IgD-negative memory B cell (primary cell): ENCODE measurements around the gene SNCAIP. TPM values are rescaled to one million over a fixed set of nuclear protein-coding genes. Genes with fewer than 3 reads are reported as not detected.

Source experiments
- H3K27ac Mint-ChIP-seq, 3 donors: one replicate each; pipeline ENCODE4 v1.8.0; 2020 to 2022; ENCODE audit warnings: mild to moderate bottlenecking in 3 of 3, mixed read lengths in 3 of 3, moderate library complexity in 1 of 3
- H3K27me3 Mint-ChIP-seq: one replicate; pipeline ENCODE4 v1.8.0; 2021; ENCODE audit warnings: mixed read lengths
- H3K36me3 Mint-ChIP-seq: one replicate; pipeline ENCODE4 v1.8.0; 2020; ENCODE audit warnings: mild to moderate bottlenecking, mixed read lengths
- H3K4me1 Mint-ChIP-seq, 3 donors: one replicate each; pipeline ENCODE4 v1.8.0; 2020 to 2022; ENCODE audit warnings: mixed read lengths in 3 of 3, mild to moderate bottlenecking in 1 of 3
- H3K4me3 Mint-ChIP-seq, 4 donors: one replicate each; pipeline ENCODE4 v1.8.0; 2020 to 2022; ENCODE audit warnings: mild to moderate bottlenecking in 4 of 4, mixed read lengths in 4 of 4, moderate library complexity in 3 of 4
- H3K9me3 Mint-ChIP-seq, 3 donors: one replicate each; pipeline ENCODE4 v1.8.0; 2020 to 2021; ENCODE audit warnings: mixed read lengths in 3 of 3, mild to moderate bottlenecking in 1 of 3
- polyA plus RNA-seq: library from polyadenylated mRNA; unstranded; fragments of 300-500 nt; fragmentation: Illumina TruSeq; gene quantifications from one replicate; pipeline ENCODE4 v1.2.3, GENCODE V29; 2021

The SNCAIP gene
- polyA plus RNA-seq, 1 donor from 2014 or later: not detected

DNA sequence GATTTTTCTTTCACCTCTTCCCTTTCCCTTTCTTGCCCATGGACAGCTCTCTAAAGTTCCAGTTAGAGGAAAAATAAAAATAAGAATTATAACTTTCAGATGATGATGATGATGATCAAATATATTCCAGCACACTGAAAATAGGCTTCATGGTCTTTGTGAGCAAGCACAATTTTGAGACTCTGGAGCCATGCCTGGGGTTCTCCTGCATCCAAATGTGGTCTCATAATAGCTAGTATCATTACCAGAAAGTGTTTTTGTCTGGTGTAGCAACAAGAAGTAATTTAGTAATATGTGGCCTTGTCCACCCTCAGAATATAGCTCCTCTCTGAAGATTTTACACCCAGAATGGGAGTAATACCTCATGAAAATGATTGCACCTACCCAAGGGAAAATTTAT is 150.4 kb downstream of the SNCAIP start:
- Mint-ChIP-seq H3K36me3 (no peaks in the 10 kb centered on the region), H3K9me3 (no peaks in the 10 kb centered on the region), H3K4me1 (no peaks in the 10 kb centered on the region), H3K27me3 (peaks cover 1% of the 10 kb centered on the region), H3K27ac (no peak overlapping the region), H3K4me3 (no peak overlapping the region)

DNA sequence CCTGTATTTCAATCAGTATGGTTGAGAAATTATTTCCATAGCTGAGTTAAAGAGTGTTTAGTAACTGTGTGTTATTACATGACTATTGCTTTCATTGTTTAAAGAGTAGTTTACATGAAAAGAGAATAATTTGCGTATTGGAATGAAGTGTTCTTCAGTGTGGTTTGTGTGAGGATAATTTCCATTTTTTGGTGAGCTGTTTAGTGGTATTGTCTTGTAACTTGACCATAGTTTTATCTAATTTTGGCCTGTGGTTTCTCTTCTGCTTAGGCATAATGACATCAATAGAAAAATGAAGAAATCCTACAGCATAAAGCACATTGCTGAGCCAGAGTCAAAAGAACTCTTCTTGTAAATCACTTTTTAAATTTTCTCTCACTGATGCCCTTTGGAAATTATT is 151.2 kb downstream of the SNCAIP start:
- no peaks in the 10 kb centered on the region for H3K4me1 Mint-ChIP-seq
- no peaks in the 10 kb centered on the region for H3K9me3 Mint-ChIP-seq
- no peaks in the 10 kb centered on the region for H3K36me3 Mint-ChIP-seq
- no peak overlapping the region for H3K4me3 Mint-ChIP-seq
- no peak overlapping the region for H3K27ac Mint-ChIP-seq
- H3K27me3 Mint-ChIP-seq: peaks cover 1% of the 10 kb centered on the region

DNA sequence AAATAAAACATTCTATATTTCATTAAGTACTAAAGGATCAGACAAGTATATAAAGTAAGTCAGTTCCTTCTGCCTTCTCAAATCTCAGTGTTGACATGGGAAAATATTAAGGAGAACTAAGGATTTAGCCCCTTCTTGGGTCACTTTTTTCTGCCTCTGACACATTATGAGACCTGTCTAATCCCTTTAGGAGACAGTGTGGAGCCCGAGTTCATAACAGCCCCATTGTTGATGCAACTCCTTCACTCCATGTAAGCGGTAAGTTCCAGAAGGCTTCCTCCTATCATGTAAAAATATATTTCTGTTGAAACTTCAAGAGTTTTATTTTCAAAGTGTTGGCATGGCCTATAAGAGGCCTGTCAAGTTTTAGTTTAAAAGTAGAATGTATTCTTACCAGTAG is 152.2 kb downstream of the SNCAIP start:
- H3K36me3 Mint-ChIP-seq: no peaks in the 10 kb centered on the region
- H3K27ac Mint-ChIP-seq: no peak overlapping the region

GRCh38 chr5:122465031-122465577 is 153.1 kb downstream of the SNCAIP start:
- peaks cover 5% of the 10 kb centered on the region for H3K27me3 Mint-ChIP-seq
- H3K4me3 Mint-ChIP-seq: no peak overlapping the region
- H3K9me3 Mint-ChIP-seq: no peaks in the 10 kb centered on the region
- no peak overlapping the region for H3K27ac Mint-ChIP-seq
- no peaks in the 10 kb centered on the region for H3K36me3 Mint-ChIP-seq
- H3K4me1 Mint-ChIP-seq: no peaks in the 10 kb centered on the region

More for the DNA sequence above, 152.2 kb downstream of the SNCAIP start:
- peaks cover 1% of the 10 kb centered on the region for H3K27me3 Mint-ChIP-seq
- H3K4me1 Mint-ChIP-seq: no peaks in the 10 kb centered on the region
- H3K9me3 Mint-ChIP-seq: no peaks in the 10 kb centered on the region
- no peak overlapping the region for H3K4me3 Mint-ChIP-seq

GRCh38 chr5:122465994-122466393 is 154.0 kb downstream of the SNCAIP start:
- Mint-ChIP-seq H3K27me3 (peaks cover 8% of the 10 kb centered on the region), H3K4me3 (no peak overlapping the region), H3K27ac (no peak overlapping the region), H3K9me3 (no peaks in the 10 kb centered on the region), H3K36me3 (no peaks in the 10 kb centered on the region), H3K4me1 (no peaks in the 10 kb centered on the region)

DNA sequence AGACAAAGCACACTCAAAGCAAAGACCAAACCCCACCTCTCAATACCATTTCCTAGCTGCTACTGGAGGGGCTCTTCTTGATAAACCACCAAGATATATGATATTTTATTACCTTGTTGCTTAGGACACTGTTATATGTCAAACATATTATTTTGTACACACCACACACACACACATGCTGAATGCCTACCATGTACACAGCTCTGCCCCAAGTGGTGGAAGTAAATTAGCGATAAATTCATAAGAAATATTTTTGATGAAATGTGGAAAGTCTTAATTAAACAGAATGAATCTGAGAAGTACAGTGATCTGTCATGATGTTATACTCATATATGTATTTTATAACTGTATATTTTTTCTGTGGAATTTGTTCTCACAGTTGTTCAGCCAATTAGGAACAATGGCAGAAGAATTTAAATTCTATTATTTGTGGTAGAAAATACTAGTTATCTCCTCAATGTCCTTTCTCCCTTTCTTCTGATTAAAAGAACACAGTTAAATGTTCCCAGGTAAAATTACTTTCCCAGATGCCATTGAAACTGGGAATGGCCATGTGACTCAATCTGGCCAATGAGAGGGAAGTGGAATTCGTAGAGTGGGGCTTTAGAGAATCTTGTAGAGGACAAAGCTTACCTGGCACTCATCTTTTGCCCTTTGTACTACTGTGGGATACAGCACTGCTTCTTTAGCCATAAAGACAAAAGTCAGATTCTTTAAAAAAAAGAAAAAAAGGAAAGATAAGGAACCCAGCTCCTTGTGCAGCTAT is 156.5 kb downstream of the SNCAIP start:
- peaks cover 12% of the 10 kb centered on the region for H3K27me3 Mint-ChIP-seq
- no peaks in the 10 kb centered on the region for H3K36me3 Mint-ChIP-seq
- H3K4me1 Mint-ChIP-seq: no peaks in the 10 kb centered on the region
- H3K4me3 Mint-ChIP-seq: no peak overlapping the region
- H3K27ac Mint-ChIP-seq: no peak overlapping the region
- H3K9me3 Mint-ChIP-seq: no peaks in the 10 kb centered on the region

- Mint-ChIP-seq H3K4me1 (no peaks in the 10 kb centered on the region), H3K27me3 (peaks cover 12% of the 10 kb centered on the region), H3K4me3 (no peak overlapping the region), H3K9me3 (no peaks in the 10 kb centered on the region), H3K36me3 (no peaks in the 10 kb centered on the region), H3K27ac (no peak overlapping the region)
Observed at GRCh38 chr5:122469384-122469919, 157.4 kb downstream of the SNCAIP start.

GRCh38 chr5:122470365-122470764 is 158.3 kb downstream of the SNCAIP start:
- Mint-ChIP-seq H3K27ac (no peak overlapping the region), H3K4me3 (no peak overlapping the region), H3K27me3 (peaks cover 12% of the 10 kb centered on the region), H3K4me1 (no peaks in the 10 kb centered on the region), H3K9me3 (no peaks in the 10 kb centered on the region), H3K36me3 (no peaks in the 10 kb centered on the region)

DNA sequence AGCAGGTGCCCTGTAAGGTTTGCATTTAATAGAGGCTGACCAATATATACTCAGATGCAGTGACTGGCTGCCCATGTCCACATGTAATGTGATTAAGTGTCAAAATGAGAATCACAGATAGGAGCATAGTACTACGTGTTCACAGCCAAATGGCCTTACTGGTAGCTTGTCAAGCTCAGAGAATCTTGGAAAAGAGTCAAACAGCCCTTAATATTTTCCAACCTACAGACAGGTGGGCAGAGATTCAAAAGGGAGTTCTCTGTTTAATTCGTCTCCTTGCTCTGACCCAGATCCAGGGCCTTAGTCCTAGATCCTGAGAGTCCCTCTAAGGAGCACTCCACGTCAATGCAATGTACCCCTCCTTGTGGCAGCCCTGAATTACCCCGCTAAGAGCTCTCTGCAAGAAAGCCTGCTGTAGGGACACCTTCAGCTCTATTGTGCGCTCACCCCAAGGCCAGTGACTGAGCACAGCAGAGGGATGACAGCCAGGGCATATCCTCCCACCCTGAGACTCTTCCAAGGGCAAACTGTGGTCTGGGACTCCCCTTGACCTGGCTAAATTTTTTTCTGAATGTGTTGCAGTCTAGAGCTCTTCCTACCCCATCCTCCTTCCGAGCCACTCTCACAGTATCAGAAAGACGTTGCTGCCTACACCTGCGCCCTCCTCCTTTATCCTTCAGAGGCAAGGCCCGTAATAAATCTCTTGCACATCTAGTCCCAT is 159.2 kb downstream of the SNCAIP start:
- Mint-ChIP-seq H3K27me3 (peaks cover 12% of the 10 kb centered on the region), H3K36me3 (peaks cover 2% of the 10 kb centered on the region), H3K4me3 (no peak overlapping the region), H3K9me3 (no peaks in the 10 kb centered on the region), H3K4me1 (no peaks in the 10 kb centered on the region), H3K27ac (no peak overlapping the region)

- Mint-ChIP-seq H3K27ac (no peak overlapping the region), H3K4me1 (no peaks in the 10 kb centered on the region), H3K36me3 (peaks cover 2% of the 10 kb centered on the region), H3K9me3 (no peaks in the 10 kb centered on the region), H3K4me3 (no peak overlapping the region), H3K27me3 (peaks cover 12% of the 10 kb centered on the region)
Observed at GRCh38 chr5:122471752-122472061, 159.7 kb downstream of the SNCAIP start.

- no peaks in the 10 kb centered on the region for H3K4me1 Mint-ChIP-seq
- H3K27me3 Mint-ChIP-seq: peaks cover 12% of the 10 kb centered on the region
- H3K36me3 Mint-ChIP-seq: peaks cover 2% of the 10 kb centered on the region
- no peak overlapping the region for H3K4me3 Mint-ChIP-seq
- peaks cover 0 to 2% (median 0%) of the 10 kb centered on the region in 3 donors for H3K9me3 Mint-ChIP-seq
- H3K27ac Mint-ChIP-seq: no peak overlapping the region
Observed at GRCh38 chr5:122473138-122473843, 161.3 kb downstream of the SNCAIP start.

DNA sequence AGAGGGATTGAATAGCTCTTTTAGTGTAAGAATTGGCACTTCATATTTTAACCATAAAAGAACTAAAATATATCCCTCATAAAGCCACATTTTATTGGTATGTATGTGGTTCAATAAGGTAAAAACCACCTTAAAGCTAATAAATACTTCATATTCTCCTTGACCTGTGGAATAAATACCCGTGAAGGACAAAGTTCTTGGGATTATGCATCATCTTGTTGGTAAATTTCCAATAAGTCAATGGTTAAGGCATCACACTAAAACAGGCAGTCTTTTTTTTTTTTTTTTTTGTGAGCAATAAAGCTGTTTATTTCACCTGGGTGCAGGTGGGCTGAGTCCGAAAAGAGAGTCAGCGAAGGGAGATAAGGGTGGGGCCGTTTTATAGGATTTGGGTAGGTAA is 161.9 kb downstream of the SNCAIP start:
- peaks cover 0 to 2% (median 0%) of the 10 kb centered on the region in 3 donors for H3K9me3 Mint-ChIP-seq
- H3K36me3 Mint-ChIP-seq: peaks cover 2% of the 10 kb centered on the region
- H3K27ac Mint-ChIP-seq: no peak overlapping the region
- peaks cover 12% of the 10 kb centered on the region for H3K27me3 Mint-ChIP-seq
- H3K4me3 Mint-ChIP-seq: no peak overlapping the region
- no peaks in the 10 kb centered on the region for H3K4me1 Mint-ChIP-seq

GRCh38 chr5:122478741-122479442 is 166.9 kb downstream of the SNCAIP start:
- no peaks in the 10 kb centered on the region for H3K27me3 Mint-ChIP-seq
- H3K27ac Mint-ChIP-seq: no peak overlapping the region
- H3K4me3 Mint-ChIP-seq: no peak overlapping the region
- H3K9me3 Mint-ChIP-seq: peaks cover 0 to 3% (median 0%) of the 10 kb centered on the region in 3 donors
- H3K36me3 Mint-ChIP-seq: peaks cover 2% of the 10 kb centered on the region
- H3K4me1 Mint-ChIP-seq: no peaks in the 10 kb centered on the region

DNA sequence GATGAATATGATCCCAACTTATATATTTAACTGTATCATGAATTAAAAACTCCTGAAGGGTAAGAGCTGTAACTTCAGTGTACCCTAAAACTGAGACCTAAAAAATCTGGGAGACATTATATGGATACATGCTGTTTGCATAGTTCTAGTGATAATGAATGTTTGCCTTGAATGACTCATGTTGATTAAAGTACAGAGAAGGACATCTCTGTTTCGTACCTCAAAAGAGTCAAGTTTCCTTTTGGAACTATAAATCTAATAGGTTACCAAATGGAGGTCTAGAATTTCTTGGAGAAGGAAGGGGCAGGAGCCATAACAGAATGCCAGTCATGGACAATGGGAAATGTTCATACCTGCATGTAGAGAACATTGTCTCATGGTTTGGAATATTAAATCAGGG is 168.1 kb downstream of the SNCAIP start:
- Mint-ChIP-seq H3K4me1 (no peaks in the 10 kb centered on the region), H3K27ac (no peak overlapping the region), H3K4me3 (no peak overlapping the region), H3K9me3 (peaks cover 0 to 3% (median 0%) of the 10 kb centered on the region in 3 donors), H3K27me3 (no peaks in the 10 kb centered on the region), H3K36me3 (peaks cover 2% of the 10 kb centered on the region)
